B cell (primary cell): ENCODE measurements around the gene CSTF1. TPM values are rescaled to one million over a fixed set of nuclear protein-coding genes. Genes with fewer than 3 reads are reported as not detected.
"Not testable (repeated sequence)": the region's sequence is repeated elsewhere in the genome, so short reads cannot be mapped to it uniquely, and the experiment has no call there.

Source experiments
- ATAC-seq: fragments of 200-7000 bp; cut with Tn5 transposase; one replicate; pipeline ENCODE4 v1.10.0; 2021; ENCODE audit warnings: low read depth, mild to moderate bottlenecking, moderate number of reproducible peaks, moderate library complexity
- CTCF ChIA-PET: fragments of 350-600 bp; sonication (Branson Sonifier 250); formaldehyde crosslinking; loops from one replicate; lab custom pipeline; 2021; ENCODE audit warnings: antibody characterized with exemption, inconsistent platforms; lab: Charles Lee
- POLR2A ChIA-PET: fragments of 350-600 bp; sonication (Branson Sonifier 250); formaldehyde crosslinking; loops from one replicate; lab custom pipeline; 2021; ENCODE audit warnings: antibody characterized with exemption; lab: Charles Lee
- DNase-seq: peaks from one replicate; pipeline ENCODE4 v3.0.0; 2013
- H2AFZ ChIP-seq: 2 replicates; pipeline ENCODE4 v1.6.1; 2012; ENCODE audit warnings: mild to moderate bottlenecking, low read depth, low read length; ENCODE audit not compliant: insufficient read depth, poor library complexity, severe bottlenecking
- H3K27ac ChIP-seq, 2 donors: 1 replicate in 1 of 2; 2 replicates in 1 of 2; pipeline ENCODE4 v1.5.1; 2012 to 2013; ENCODE audit warnings: low read length in 2 of 2, mild to moderate bottlenecking in 2 of 2, moderate library complexity in 1 of 2
- H3K27me3 ChIP-seq, 4 experiments: fragments of 200-600 bp in 1 of 4; sonication (generic) in 1 of 4; replicated peaks in 1 of 4; 1 replicate in 2 of 4; 2 replicates in 2 of 4; pipeline versions ENCODE4 v1.6.1 to v1.7.0; 2013 to 2016; ENCODE audit warnings: low read length in 3 of 4, mild to moderate bottlenecking in 2 of 4, mixed read lengths in 1 of 4, moderate library complexity in 1 of 4; ENCODE audit not compliant: insufficient read depth in 4 of 4, control insufficient read depth in 3 of 4; ENCODE audit errors: control extremely low read depth in 1 of 4
- H3K36me3 ChIP-seq, 2 experiments: replicated peaks in 1 of 2; 1 replicate in 1 of 2; 2 replicates in 1 of 2; pipeline versions ENCODE4 v1.6.1 to v1.7.1; 2013; ENCODE audit warnings: low read length in 1 of 2; ENCODE audit not compliant: insufficient read depth in 2 of 2, control insufficient read depth in 1 of 2; ENCODE audit errors: control extremely low read depth in 1 of 2, extremely low read depth in 1 of 2
- H3K4me1 ChIP-seq, 2 donors: fragments of 200-600 bp in 1 of 2; sonication (generic) in 1 of 2; 1 replicate in 1 of 2; 2 replicates in 1 of 2; pipeline versions ENCODE4 v1.5.1 to v1.6.1; 2013 to 2017; ENCODE audit warnings: low read length in 2 of 2; ENCODE audit not compliant: control insufficient read depth in 2 of 2, insufficient read depth in 2 of 2
- H3K4me2 ChIP-seq: replicated peaks from 2 replicates; pipeline ENCODE3; 2012; ENCODE audit warnings: mild to moderate bottlenecking, low read depth, low read length; ENCODE audit not compliant: poor library complexity, severe bottlenecking
- H3K4me3 ChIP-seq, 5 experiments: fragments of 200-600 bp in 1 of 5; sonication (generic) in 1 of 5; 1 replicate in 3 of 5; 2 replicates in 2 of 5; pipeline versions ENCODE4 v1.5.1 to v1.7.0; 2011 to 2016; ENCODE audit warnings: low read length in 4 of 5, mild to moderate bottlenecking in 4 of 5, low read depth in 2 of 5, control low read depth in 1 of 5, moderate library complexity in 1 of 5; ENCODE audit not compliant: insufficient read depth in 1 of 5; ENCODE audit errors: control extremely low read depth in 1 of 5, extremely low read depth in 1 of 5
- H3K79me2 ChIP-seq: fragments of 200-600 bp; sonication (generic); one replicate; pipeline ENCODE4 v1.6.0; 2016; ENCODE audit warnings: low read length; ENCODE audit not compliant: control insufficient read depth, insufficient read depth
- H3K9ac ChIP-seq: fragments of 200-600 bp; sonication (generic); 2 replicates; pipeline ENCODE4 v1.6.1; 2017; ENCODE audit warnings: mild to moderate bottlenecking, low read length, moderate library complexity
- H3K9me3 ChIP-seq, 3 donors: one replicate each; pipeline versions ENCODE4 v1.6.1 to v1.7.1; 2013; ENCODE audit warnings: low read length in 2 of 3; ENCODE audit not compliant: control insufficient read depth in 2 of 3, insufficient read depth in 1 of 3; ENCODE audit errors: control extremely low read depth in 1 of 3
- H4K20me1 ChIP-seq: 2 replicates; pipeline ENCODE4 v1.6.0; 2012; ENCODE audit warnings: mild to moderate bottlenecking, low read length; ENCODE audit not compliant: insufficient read depth, control insufficient read depth, poor library complexity, severe bottlenecking
- H3K27ac Mint-ChIP-seq: one replicate; pipeline ENCODE4 v1.8.0; 2021; ENCODE audit warnings: mixed read lengths
- H3K27me3 Mint-ChIP-seq: one replicate; pipeline ENCODE4 v1.8.0; 2021; ENCODE audit warnings: mixed read lengths
- H3K4me1 Mint-ChIP-seq: one replicate; pipeline ENCODE4 v1.8.0; 2021; ENCODE audit warnings: mixed read lengths
- H3K4me3 Mint-ChIP-seq: one replicate; pipeline ENCODE4 v1.8.0; 2021; ENCODE audit warnings: mixed read lengths
- H3K9me3 Mint-ChIP-seq: one replicate; pipeline ENCODE4 v1.8.0; 2022; ENCODE audit warnings: mixed read lengths; ENCODE audit not compliant: insufficient read depth
- CTCF ChIP-seq: fragments of 200-600 bp; IDR thresholded peaks from one replicate; pipeline ENCODE4 v1.8.0; 2022; ENCODE audit warnings: antibody characterized with exemption, mild to moderate bottlenecking
- EZH2 ChIP-seq: IDR thresholded peaks from 2 replicates; pipeline ENCODE4 v1.6.1; 2012; ENCODE audit warnings: borderline replicate concordance, low read depth, mild to moderate bottlenecking, moderate library complexity, low read length; ENCODE audit not compliant: insufficient read depth, poor library complexity, severe bottlenecking
- WGBS: methylation state at CpG from one replicate; pipeline ENCODE4 v1.1.5; 2013; ENCODE audit warnings: missing lambda C conversion rate; ENCODE audit not compliant: insufficient coverage; 5-methylcytosine and 5-hydroxymethylcytosine counted together
- intact Hi-C: fragments of 100-400 bp; cut with micrococcal nuclease; formaldehyde crosslinking; loops from one replicate; pipeline ENCODE4 v1.10.0; 2022
- polyA plus RNA-seq: library from polyadenylated mRNA; depleted of rRNA; stranded (reverse); fragments of >200 nt; gene quantifications from 2 replicates; pipeline ENCODE4 v1.2.3, GENCODE V29; 2012
- total RNA-seq, 2 donors: library from RNA; stranded (reverse); fragments of 120-200 nt in 1 of 2; gene quantifications; 1 replicate in 1 of 2; 2 replicates in 1 of 2; pipeline versions ENCODE4 v1.2.3 to v1.2.4, GENCODE V29; 2013 to 2022

The CSTF1 gene
- total and polyA plus RNA-seq, 2 donors (not counting 1 experiment from before 2014, with no cell fraction given) = 18.3 to 33.8 TPM

GRCh38 chr20:56388882-56389281 is 3.6 kb upstream of the CSTF1 start:
- ATAC-seq (no peak), DNase-seq (no peak)
- no peak overlapping the region for H2AFZ ChIP-seq
- no peaks in the 10 kb centered on the region for H3K9me3 ChIP-seq
- Mint-ChIP-seq H3K27ac (no peak overlapping the region), H3K4me3 (no peak overlapping the region), H3K27me3 (no peaks in the 10 kb centered on the region), H3K4me1 (peaks cover 10% of the 10 kb centered on the region), H3K9me3 (no peaks in the 10 kb centered on the region)
- H3K27me3 ChIP-seq = no peaks in the 10 kb centered on the region
- 98% methylated on average over 4 of the region's 4 CpGs for WGBS
- H3K36me3 ChIP-seq = peaks cover 0 to 2% of the 10 kb centered on the region in 2 experiments
- intact Hi-C loops = no loop called here
- H3K9ac ChIP-seq = no peak overlapping the region
- ChIA-PET POLR2A (no interaction called here), CTCF (no interaction called here)
- TF ChIP-seq CTCF (no peak), EZH2 (no peak)
- peaks cover 15 to 18% of the 10 kb centered on the region in 2 donors for H3K4me1 ChIP-seq
- H3K4me3 ChIP-seq = no peak overlapping the region
- peaks cover 34% of the 10 kb centered on the region for H3K79me2 ChIP-seq
- H3K4me2 ChIP-seq = no peak overlapping the region
- no peaks in the 10 kb centered on the region for H4K20me1 ChIP-seq
- no peak overlapping the region for H3K27ac ChIP-seq

- Histone ChIP-seq H3K9ac (no peak overlapping the region), H3K9me3 (no peaks in the 10 kb centered on the region), H3K27me3 (no peaks in the 10 kb centered on the region), H4K20me1 (no peaks in the 10 kb centered on the region), H2AFZ (no peak overlapping the region), H3K4me3 (no peak overlapping the region), H3K27ac (no peak overlapping the region), H3K4me1 (peaks cover 16 to 21% of the 10 kb centered on the region in 2 donors), H3K79me2 (peaks cover 35% of the 10 kb centered on the region), H3K36me3 (peaks cover 0 to 2% of the 10 kb centered on the region in 2 experiments), H3K4me2 (no peak overlapping the region)
- Mint-ChIP-seq H3K4me1 (peaks cover 16% of the 10 kb centered on the region), H3K27me3 (no peaks in the 10 kb centered on the region), H3K27ac (no peak overlapping the region), H3K4me3 (no peak overlapping the region), H3K9me3 (no peaks in the 10 kb centered on the region)
- ATAC-seq (no peak), DNase-seq (no peak)
- TF ChIP-seq CTCF = no peak
- no peak for TF ChIP-seq EZH2
- intact Hi-C loops = loop anchor here (10.0 kb wide), 1 partner anchor 1325 kb away; the partner anchor contains the start of gene PMEPA1
- CTCF ChIA-PET = interaction anchor here (0.5 kb wide), 1 partner anchor 79 kb away, joined by 3 read pairs; the partner anchor contains the start of gene RTF2
- POLR2A ChIA-PET = no interaction called here
- 91% methylated on average over 4 of the region's 4 CpGs for WGBS
Measured at GRCh38 chr20:56389807-56390206, 2.6 kb upstream of the CSTF1 start.

- H3K9me3 ChIP-seq, H4K20me1 ChIP-seq, H3K27me3 Mint-ChIP-seq, H2AFZ ChIP-seq, H3K4me3 ChIP-seq, ATAC-seq, POLR2A ChIA-PET, H3K27me3 ChIP-seq, CTCF ChIA-PET, H3K4me3 Mint-ChIP-seq, H3K9me3 Mint-ChIP-seq, H3K27ac Mint-ChIP-seq, H3K27ac ChIP-seq, H3K36me3 ChIP-seq, H3K4me2 ChIP-seq, H3K9ac ChIP-seq, DNase-seq: not testable (repeated sequence)
- Histone ChIP-seq H3K4me1 (peaks cover 16 to 21% of the 10 kb centered on the region in 2 donors), H3K79me2 (peaks cover 36% of the 10 kb centered on the region)
- intact Hi-C loops = loop anchor here (10.0 kb wide), 1 partner anchor 1324 kb away; the partner anchor contains the start of gene PMEPA1
- peaks cover 18% of the 10 kb centered on the region for H3K4me1 Mint-ChIP-seq
- 100% methylated on average over 6 of the region's 9 CpGs for WGBS
Measured at GRCh38 chr20:56390396-56390795, 2.0 kb upstream of the CSTF1 start.
